ENCODE data around the gene HPCAL1.

HPCAL1 gene

DNA sequence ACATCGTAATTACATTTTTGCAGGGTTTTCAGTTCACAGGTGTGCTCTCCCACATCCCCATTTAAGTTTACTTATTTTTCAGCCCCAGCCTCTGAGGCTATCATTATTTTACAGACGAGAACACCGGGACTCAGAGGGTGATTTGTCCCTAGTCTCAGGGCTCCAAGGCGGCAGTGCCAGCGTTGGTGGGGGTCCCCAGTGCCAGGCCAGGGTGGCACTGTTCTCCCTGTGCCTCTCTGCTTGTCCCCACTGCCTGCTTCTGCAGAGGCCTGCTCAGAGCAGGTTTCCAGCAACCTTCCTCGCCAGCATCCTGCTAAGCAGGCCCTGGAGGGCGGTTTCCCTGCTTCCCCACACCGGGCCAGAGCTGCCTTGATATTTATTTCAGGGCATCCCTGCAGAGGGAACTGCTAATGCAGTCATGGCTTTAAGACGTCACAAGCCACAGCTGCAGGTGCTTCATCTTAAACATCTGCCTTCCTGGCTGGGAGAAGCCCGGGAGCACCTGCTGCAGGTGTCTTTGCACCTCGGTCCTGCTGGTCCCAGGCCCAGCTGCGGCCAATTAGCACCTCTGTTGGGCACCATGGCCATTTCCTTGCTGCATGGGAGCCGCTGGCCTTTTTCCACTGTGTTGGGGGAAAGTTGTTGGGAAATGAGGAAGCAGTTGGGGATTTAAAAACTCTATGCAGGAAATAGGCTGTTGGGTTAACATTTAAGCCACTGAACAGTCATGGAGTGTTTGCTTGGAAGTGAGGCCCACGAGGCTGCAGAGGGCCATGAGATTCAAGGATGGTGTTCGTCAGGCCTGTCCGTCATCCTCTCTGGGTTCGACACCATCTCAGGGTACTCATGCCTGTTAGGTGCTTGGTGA lies 22.8 kb downstream of the HPCAL1 start:
- H3K4me3 ChIP-seq (ENCODE audit: low read length): no peak overlapping the region
- TF ChIP-seq ZNF274 (IDR thresholded peaks at IDR 0.05; ENCODE audit: low read depth, low read length): no peak

GRCh38 chr2:10326151-10326616 lies 23.5 kb downstream of the HPCAL1 start:
- no peak overlapping the region for H3K4me3 ChIP-seq (ENCODE audit: low read length)
- TF ChIP-seq ZNF274 (IDR thresholded peaks at IDR 0.05; ENCODE audit: low read depth, low read length): no peak

DNA sequence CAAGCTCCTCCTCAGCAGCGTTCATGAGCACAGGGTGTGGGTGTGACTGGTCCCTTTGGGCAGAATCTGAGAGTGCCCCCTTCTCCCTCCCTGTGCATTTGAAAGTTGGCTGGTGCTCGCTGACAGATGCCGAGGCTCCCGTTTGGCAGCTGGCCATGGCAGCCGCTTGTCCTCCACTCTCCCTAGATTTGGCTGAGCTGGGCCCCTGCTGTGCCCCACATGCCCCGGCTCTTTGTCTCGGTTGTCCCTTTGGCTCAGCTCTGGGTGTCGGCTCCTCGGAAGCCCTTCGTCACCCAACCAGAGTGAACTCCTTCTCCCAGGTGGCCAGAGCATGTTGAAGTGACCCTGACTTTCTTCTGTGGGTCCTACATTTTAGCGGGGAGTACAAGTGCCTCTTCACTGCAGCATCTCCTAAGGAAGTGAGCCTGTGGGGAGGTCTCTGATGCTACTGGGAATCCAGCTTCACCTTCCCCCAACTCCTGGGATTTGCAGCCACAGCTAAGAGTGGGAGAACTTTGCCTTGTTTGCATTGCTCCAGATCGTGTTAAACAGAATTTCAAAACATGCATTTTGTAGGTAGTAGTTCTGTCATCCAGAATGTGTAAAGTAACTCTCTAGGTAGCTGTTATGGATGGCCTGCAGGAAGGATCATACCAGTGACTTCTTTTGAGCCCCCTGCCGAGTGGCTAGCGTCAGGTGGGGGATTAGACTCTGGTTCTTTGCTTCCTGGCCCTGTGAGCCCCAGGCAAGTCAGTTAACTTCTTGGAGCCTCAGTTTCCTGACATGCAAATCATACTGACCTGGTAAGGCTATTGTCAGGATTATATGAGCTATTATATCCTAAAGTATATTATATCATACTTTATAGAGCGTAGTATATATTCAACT lies 24.2 kb downstream of the HPCAL1 start:
- TF ChIP-seq ZNF274 (IDR thresholded peaks at IDR 0.05; ENCODE audit: low read depth, low read length): no peak
- no peak overlapping the region for H3K4me3 ChIP-seq (ENCODE audit: low read length)

DNA sequence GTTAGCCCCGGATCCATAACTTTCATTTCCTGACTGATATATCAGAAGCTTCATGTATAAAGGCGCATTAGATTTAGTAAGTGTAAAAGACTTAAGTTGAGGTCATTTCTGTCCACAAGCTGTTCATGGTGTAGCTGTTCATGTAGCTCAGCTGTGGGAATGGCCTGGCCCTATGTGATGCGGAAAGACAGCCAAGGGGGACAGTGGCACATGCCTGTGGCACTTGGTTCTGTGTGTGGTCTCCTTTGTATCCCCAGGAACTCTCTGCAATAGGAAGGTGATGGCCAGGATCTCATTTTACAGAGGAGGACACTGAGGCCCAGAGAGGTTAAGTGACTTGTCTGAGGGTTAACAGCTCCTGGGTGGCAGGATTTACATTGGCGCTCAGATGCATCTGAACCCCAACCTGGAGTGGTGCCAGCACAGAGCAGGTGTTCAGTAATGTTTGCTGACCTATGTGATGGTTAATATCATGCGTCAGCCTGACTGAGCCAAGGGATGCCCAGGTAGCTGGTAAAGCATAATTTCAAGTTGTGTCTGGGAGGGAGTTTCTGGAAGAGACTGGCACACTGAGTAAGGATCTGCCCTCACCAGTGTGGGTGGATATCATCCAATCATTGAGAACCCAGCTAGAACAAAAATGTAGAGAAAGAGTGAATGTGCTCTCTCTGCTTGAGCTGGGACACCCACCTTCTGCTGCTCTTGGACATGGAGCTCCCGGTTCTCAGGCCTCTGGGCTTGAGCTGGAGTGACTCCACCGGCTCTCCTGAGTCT lies 25.4 kb downstream of the HPCAL1 start:
- no peak for TF ChIP-seq ZNF274 (IDR thresholded peaks at IDR 0.05; ENCODE audit: low read depth, low read length)
- no peak overlapping the region for H3K4me3 ChIP-seq (ENCODE audit: low read length)

GRCh38 chr2:10328670-10329579 lies 26.2 kb downstream of the HPCAL1 start:
- no peak for TF ChIP-seq ZNF274 (IDR thresholded peaks at IDR 0.05; ENCODE audit: low read depth, low read length)
- no peak overlapping the region for H3K4me3 ChIP-seq (ENCODE audit: low read length)

- TF ChIP-seq ZNF274 (IDR thresholded peaks at IDR 0.05; ENCODE audit: low read depth, low read length): no peak
- H3K4me3 ChIP-seq (ENCODE audit: low read length): no peak overlapping the region
These were observed 26.8 kb downstream of the HPCAL1 start for GRCh38 chr2:10329580-10329879.

- no peak for TF ChIP-seq ZNF274 (IDR thresholded peaks at IDR 0.05; ENCODE audit: low read depth, low read length)
- peak overlapping the region; percentile 9; the same call in 1 of the 2 replicates for H3K4me3 ChIP-seq (ENCODE audit: low read length)
These were observed 27.4 kb downstream of the HPCAL1 start for GRCh38 chr2:10329880-10330699.

DNA sequence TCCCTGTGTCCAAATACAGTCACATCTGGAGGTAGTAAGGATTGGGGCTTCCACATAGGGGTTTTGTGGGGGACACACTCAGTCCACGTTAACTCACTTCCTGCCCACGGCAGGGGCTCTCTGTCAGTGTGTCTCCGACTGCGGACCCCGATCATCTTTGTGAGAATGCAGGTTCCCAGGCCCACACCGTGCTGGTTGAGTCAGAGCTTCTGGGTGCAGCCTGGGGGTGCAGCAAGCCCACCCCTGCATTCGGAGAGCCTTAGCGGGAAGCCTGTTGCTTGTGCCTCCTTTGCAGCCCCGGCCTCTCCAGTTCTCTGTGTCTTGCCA lies 28.0 kb downstream of the HPCAL1 start:
- TF ChIP-seq ZNF274 (IDR thresholded peaks at IDR 0.05; ENCODE audit: low read depth, low read length): no peak
- H3K4me3 ChIP-seq (ENCODE audit: low read length): peak overlapping the region; percentile 9; the same call in 1 of the 2 replicates

GRCh38 chr2:10331027-10331701 lies 28.5 kb downstream of the HPCAL1 start:
- H3K4me3 ChIP-seq (ENCODE audit: low read length): peak overlapping the region; percentile 9; the same call in 1 of the 2 replicates
- TF ChIP-seq ZNF274 (IDR thresholded peaks at IDR 0.05; ENCODE audit: low read depth, low read length): no peak

DNA sequence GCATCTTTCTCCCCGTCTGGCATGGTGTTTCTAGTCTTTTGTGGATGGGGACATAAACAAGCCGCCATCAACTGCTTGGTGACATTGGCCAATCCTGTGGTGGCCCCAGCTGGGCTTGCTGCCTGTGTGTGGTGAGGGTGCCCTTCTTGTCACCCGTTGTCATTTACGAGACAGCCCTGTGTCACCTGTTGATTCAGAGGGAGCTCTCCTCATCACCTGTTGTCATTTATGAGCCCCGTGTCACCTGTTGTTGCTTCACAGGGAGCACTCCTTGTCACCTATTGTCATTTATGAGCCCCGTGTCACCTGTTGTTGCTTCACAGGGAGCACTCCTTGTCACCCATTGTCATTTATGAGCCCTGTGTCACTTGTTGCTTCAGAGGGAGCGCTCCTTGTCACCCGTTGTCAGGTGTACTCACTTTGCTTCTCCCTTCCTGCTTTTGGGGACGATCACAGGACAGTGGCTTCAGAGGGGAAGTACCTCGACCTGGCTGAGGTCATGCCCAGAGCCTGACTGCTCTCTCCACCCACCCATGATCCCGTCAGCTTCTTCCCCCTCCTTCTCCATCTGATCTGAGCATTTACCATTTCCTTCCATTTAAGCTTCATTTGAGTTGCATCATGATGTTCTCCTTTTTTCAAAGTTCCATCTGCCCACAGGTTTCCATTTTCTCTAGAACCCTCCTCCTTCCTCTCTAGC lies 29.1 kb downstream of the HPCAL1 start:
- H3K4me3 ChIP-seq (ENCODE audit: low read length): no peak overlapping the region; the same call in 1 of the 2 replicates
- no peak for TF ChIP-seq ZNF274 (IDR thresholded peaks at IDR 0.05; ENCODE audit: low read depth, low read length)

Data from GM08714 (cell line).